ENCODE data around the gene VSIG8. TPM values are rescaled to one million over a fixed set of nuclear protein-coding genes. Genes with fewer than 3 reads are reported as not detected.
"Not testable (repeated sequence)": the region's sequence is repeated elsewhere in the genome, so short reads cannot be mapped to it uniquely, and the experiment has no call there.

Gene VSIG8
- not detected in 2 replicates for total RNA-seq (2014; rRNA removed; shearing (Covaris generic); ENCODE audit: low replicate concordance)

GRCh38 chr1:159862557-159862956 lies at the start of gene VSIG8:
VSIG8 (minus strand) TSS chr1:159862657; CDS start chr1:159862521, 136 bp downstream.
- DNase-seq = no peak
- H3K27me3 ChIP-seq (ENCODE audit: low read length) = no peaks in the 10 kb centered on the region
- no peaks in the 10 kb centered on the region for H4K20me1 ChIP-seq (ENCODE audit: insufficient read depth, low read depth, low read length)
- H3K79me2 ChIP-seq (ENCODE audit: low read length) = no peaks in the 10 kb centered on the region
- H3K9me2 ChIP-seq (replicated peaks; ENCODE audit: insufficient read depth, low read length) = no peaks in the 10 kb centered on the region
- H3K4me3 ChIP-seq (ENCODE audit: low read length) = no peak within 1 kb of the TSS
- no peaks in the 10 kb centered on the region for H3K4me1 ChIP-seq (ENCODE audit: low read length)
- H3K9ac ChIP-seq (ENCODE audit: low read length) = no peak within 1 kb of the TSS
- H3K27ac ChIP-seq (ENCODE audit: low read length) = no peak within 1 kb of the TSS
- no peak within 1 kb of the TSS for H2AFZ ChIP-seq (ENCODE audit: low read length)
- no peaks in the 10 kb centered on the region for H3K36me3 ChIP-seq (ENCODE audit: insufficient read depth, low read length)
- H3K9me3 ChIP-seq (ENCODE audit: low read length) = no peaks in the 10 kb centered on the region
- no peak within 1 kb of the TSS for H3K4me2 ChIP-seq (ENCODE audit: low read depth, low read length, poor library complexity, severe bottlenecking)

GRCh38 chr1:159911326-159912070 lies 49.0 kb upstream of the VSIG8 start:
- Histone ChIP-seq H3K27ac (ENCODE audit: low read length) (no peak overlapping the region), H3K4me3 (ENCODE audit: low read length) (no peak overlapping the region), H4K20me1 (ENCODE audit: insufficient read depth, low read depth, low read length) (no peaks in the 10 kb centered on the region), H3K9me2 (replicated peaks; ENCODE audit: insufficient read depth, low read length) (no peaks in the 10 kb centered on the region), H3K9ac (ENCODE audit: low read length) (no peak overlapping the region), H2AFZ (ENCODE audit: low read length) (no peak overlapping the region), H3K79me2 (ENCODE audit: low read length) (no peaks in the 10 kb centered on the region), H3K4me1 (ENCODE audit: low read length) (peaks cover 12% of the 10 kb centered on the region), H3K9me3 (ENCODE audit: low read length) (no peaks in the 10 kb centered on the region), H3K4me2 (ENCODE audit: low read depth, low read length, poor library complexity, severe bottlenecking) (no peak overlapping the region), H3K36me3 (ENCODE audit: insufficient read depth, low read length) (no peaks in the 10 kb centered on the region), H3K27me3 (ENCODE audit: low read length) (no peaks in the 10 kb centered on the region)
- DNase-seq = no peak

GRCh38 chr1:159908031-159908940 lies 45.8 kb upstream of the VSIG8 start:
- Histone ChIP-seq H3K9ac (ENCODE audit: low read length) (no peak overlapping the region), H3K36me3 (ENCODE audit: insufficient read depth, low read length) (no peaks in the 10 kb centered on the region), H3K9me3 (ENCODE audit: low read length) (no peaks in the 10 kb centered on the region), H3K27ac (ENCODE audit: low read length) (no peak overlapping the region), H3K4me3 (ENCODE audit: low read length) (no peak overlapping the region), H2AFZ (ENCODE audit: low read length) (no peak overlapping the region), H3K9me2 (replicated peaks; ENCODE audit: insufficient read depth, low read length) (no peaks in the 10 kb centered on the region), H3K27me3 (ENCODE audit: low read length) (no peaks in the 10 kb centered on the region), H3K79me2 (ENCODE audit: low read length) (no peaks in the 10 kb centered on the region), H4K20me1 (ENCODE audit: insufficient read depth, low read depth, low read length) (no peaks in the 10 kb centered on the region), H3K4me1 (ENCODE audit: low read length) (peaks cover 12% of the 10 kb centered on the region), H3K4me2 (ENCODE audit: low read depth, low read length, poor library complexity, severe bottlenecking) (no peak overlapping the region)
- DNase-seq = no peak

- no peak overlapping the region for H2AFZ ChIP-seq (ENCODE audit: low read length)
- no peaks in the 10 kb centered on the region for H3K27me3 ChIP-seq (ENCODE audit: low read length)
- H3K9me2 ChIP-seq (replicated peaks; ENCODE audit: insufficient read depth, low read length) = no peaks in the 10 kb centered on the region
- no peaks in the 10 kb centered on the region for H3K36me3 ChIP-seq (ENCODE audit: insufficient read depth, low read length)
- peaks cover 12% of the 10 kb centered on the region for H3K4me1 ChIP-seq (ENCODE audit: low read length)
- no peaks in the 10 kb centered on the region for H3K79me2 ChIP-seq (ENCODE audit: low read length)
- no peak overlapping the region for H3K9ac ChIP-seq (ENCODE audit: low read length)
- H3K9me3 ChIP-seq (ENCODE audit: low read length) = no peaks in the 10 kb centered on the region
- H3K4me2 ChIP-seq (ENCODE audit: low read depth, low read length, poor library complexity, severe bottlenecking) = no peak overlapping the region
- no peak overlapping the region for H3K4me3 ChIP-seq (ENCODE audit: low read length)
- H3K27ac ChIP-seq (ENCODE audit: low read length) = no peak overlapping the region
- no peak for DNase-seq
- H4K20me1 ChIP-seq (ENCODE audit: insufficient read depth, low read depth, low read length) = no peaks in the 10 kb centered on the region
These were observed 44.5 kb upstream of the VSIG8 start for GRCh38 chr1:159906960-159907359.

GRCh38 chr1:159904036-159904435 lies 41.6 kb upstream of the VSIG8 start:
- not testable (repeated sequence) for H3K9me2 ChIP-seq (replicated peaks; ENCODE audit: insufficient read depth, low read length); H3K27me3 ChIP-seq (ENCODE audit: low read length); H3K4me3 ChIP-seq (ENCODE audit: low read length); H4K20me1 ChIP-seq (ENCODE audit: insufficient read depth, low read depth, low read length); H3K79me2 ChIP-seq (ENCODE audit: low read length); H3K9ac ChIP-seq (ENCODE audit: low read length); H3K4me2 ChIP-seq (ENCODE audit: low read depth, low read length, poor library complexity, severe bottlenecking); DNase-seq; H2AFZ ChIP-seq (ENCODE audit: low read length); H3K27ac ChIP-seq (ENCODE audit: low read length); H3K9me3 ChIP-seq (ENCODE audit: low read length); H3K36me3 ChIP-seq (ENCODE audit: insufficient read depth, low read length); H3K4me1 ChIP-seq (ENCODE audit: low read length)

GRCh38 chr1:159902541-159902940 lies 40.1 kb upstream of the VSIG8 start:
- Histone ChIP-seq H4K20me1 (ENCODE audit: insufficient read depth, low read depth, low read length) (no peaks in the 10 kb centered on the region), H3K27me3 (ENCODE audit: low read length) (no peaks in the 10 kb centered on the region), H3K9me3 (ENCODE audit: low read length) (no peaks in the 10 kb centered on the region), H3K79me2 (ENCODE audit: low read length) (no peaks in the 10 kb centered on the region), H3K9me2 (replicated peaks; ENCODE audit: insufficient read depth, low read length) (no peaks in the 10 kb centered on the region), H3K36me3 (ENCODE audit: insufficient read depth, low read length) (no peaks in the 10 kb centered on the region), H3K27ac (ENCODE audit: low read length) (no peak overlapping the region), H3K4me3 (ENCODE audit: low read length) (no peak overlapping the region), H3K4me1 (ENCODE audit: low read length) (no peaks in the 10 kb centered on the region), H2AFZ (ENCODE audit: low read length) (no peak overlapping the region), H3K9ac (ENCODE audit: low read length) (no peak overlapping the region), H3K4me2 (ENCODE audit: low read depth, low read length, poor library complexity, severe bottlenecking) (no peak overlapping the region)
- no peak for DNase-seq

GRCh38 chr1:159900755-159901360 lies 38.4 kb upstream of the VSIG8 start:
- Histone ChIP-seq H3K79me2 (ENCODE audit: low read length) (no peaks in the 10 kb centered on the region), H3K36me3 (ENCODE audit: insufficient read depth, low read length) (no peaks in the 10 kb centered on the region), H3K9ac (ENCODE audit: low read length) (no peak overlapping the region), H4K20me1 (ENCODE audit: insufficient read depth, low read depth, low read length) (no peaks in the 10 kb centered on the region), H3K4me3 (ENCODE audit: low read length) (no peak overlapping the region), H3K27ac (ENCODE audit: low read length) (no peak overlapping the region), H3K4me1 (ENCODE audit: low read length) (no peaks in the 10 kb centered on the region), H2AFZ (ENCODE audit: low read length) (no peak overlapping the region), H3K9me2 (replicated peaks; ENCODE audit: insufficient read depth, low read length) (no peaks in the 10 kb centered on the region), H3K27me3 (ENCODE audit: low read length) (no peaks in the 10 kb centered on the region), H3K4me2 (ENCODE audit: low read depth, low read length, poor library complexity, severe bottlenecking) (no peak overlapping the region), H3K9me3 (ENCODE audit: low read length) (no peaks in the 10 kb centered on the region)
- DNase-seq = peak; percentile 31

GRCh38 chr1:159900086-159900680 lies 37.7 kb upstream of the VSIG8 start, which contains the start of gene CFAP45:
CFAP45 (minus strand) TSS chr1:159900165; CDS start chr1:159900098, 67 bp downstream.
- Histone ChIP-seq H3K9me3 (ENCODE audit: low read length) (no peaks in the 10 kb centered on the region), H3K27ac (ENCODE audit: low read length) (no peak within 1 kb of the TSS), H3K36me3 (ENCODE audit: insufficient read depth, low read length) (no peaks in the 10 kb centered on the region), H3K4me3 (ENCODE audit: low read length) (no peak within 1 kb of the TSS), H4K20me1 (ENCODE audit: insufficient read depth, low read depth, low read length) (no peaks in the 10 kb centered on the region), H3K4me1 (ENCODE audit: low read length) (no peaks in the 10 kb centered on the region), H3K9me2 (replicated peaks; ENCODE audit: insufficient read depth, low read length) (no peaks in the 10 kb centered on the region), H3K4me2 (ENCODE audit: low read depth, low read length, poor library complexity, severe bottlenecking) (no peak within 1 kb of the TSS), H3K27me3 (ENCODE audit: low read length) (no peaks in the 10 kb centered on the region), H3K79me2 (ENCODE audit: low read length) (no peaks in the 10 kb centered on the region), H2AFZ (ENCODE audit: low read length) (no peak within 1 kb of the TSS), H3K9ac (ENCODE audit: low read length) (no peak within 1 kb of the TSS)
- DNase-seq = no peak
